ENCODE data around the gene NEDD9. TPM values are rescaled to one million over a fixed set of nuclear protein-coding genes. Genes with fewer than 3 reads are reported as not detected.

The NEDD9 gene
- total RNA-seq, 4 donors from 2014 or later: 7.7 to 14.9 (median 10.9) TPM

DNA sequence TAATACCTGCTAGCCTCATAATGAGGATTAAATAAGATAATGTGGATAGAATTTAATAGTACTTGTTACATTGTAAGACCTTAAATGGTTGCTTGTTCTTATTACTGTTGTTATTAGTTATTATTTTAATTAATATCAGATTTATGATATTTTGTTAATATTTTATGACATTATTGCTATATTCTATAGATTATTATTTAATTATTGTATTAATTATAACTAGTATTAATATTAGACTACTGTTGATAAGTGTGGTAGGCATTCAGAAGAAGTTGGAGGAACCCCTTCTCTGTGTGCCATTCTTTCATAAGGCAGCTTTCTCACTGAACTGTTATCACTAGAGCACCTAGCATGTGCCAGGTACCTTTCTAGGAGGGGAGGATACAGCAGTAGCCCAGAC, 2.6 kb upstream of the NEDD9 start:
- Histone ChIP-seq H3K27ac (no peak overlapping the region), H3K9me3 (no peaks in the 10 kb centered on the region), H3K4me1 (peaks cover 18 to 51% (median 27%) of the 10 kb centered on the region in 3 donors), H3K36me3 (no peaks in the 10 kb centered on the region), H3K27me3 (peaks cover 0 to 6% (median 0%) of the 10 kb centered on the region in 4 donors), H3K4me3 (no peak overlapping the region)
- DNase-seq: no peak
- intact Hi-C loops (cut with DNase I): no loop called here
- TF ChIP-seq, protein P1, sequence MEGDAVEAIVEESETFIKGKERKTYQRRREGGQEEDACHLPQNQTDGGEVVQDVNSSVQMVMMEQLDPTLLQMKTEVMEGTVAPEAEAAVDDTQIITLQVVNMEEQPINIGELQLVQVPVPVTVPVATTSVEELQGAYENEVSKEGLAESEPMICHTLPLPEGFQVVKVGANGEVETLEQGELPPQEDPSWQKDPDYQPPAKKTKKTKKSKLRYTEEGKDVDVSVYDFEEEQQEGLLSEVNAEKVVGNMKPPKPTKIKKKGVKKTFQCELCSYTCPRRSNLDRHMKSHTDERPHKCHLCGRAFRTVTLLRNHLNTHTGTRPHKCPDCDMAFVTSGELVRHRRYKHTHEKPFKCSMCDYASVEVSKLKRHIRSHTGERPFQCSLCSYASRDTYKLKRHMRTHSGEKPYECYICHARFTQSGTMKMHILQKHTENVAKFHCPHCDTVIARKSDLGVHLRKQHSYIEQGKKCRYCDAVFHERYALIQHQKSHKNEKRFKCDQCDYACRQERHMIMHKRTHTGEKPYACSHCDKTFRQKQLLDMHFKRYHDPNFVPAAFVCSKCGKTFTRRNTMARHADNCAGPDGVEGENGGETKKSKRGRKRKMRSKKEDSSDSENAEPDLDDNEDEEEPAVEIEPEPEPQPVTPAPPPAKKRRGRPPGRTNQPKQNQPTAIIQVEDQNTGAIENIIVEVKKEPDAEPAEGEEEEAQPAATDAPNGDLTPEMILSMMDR (IDR thresholded peaks at IDR 0.05): no peak
- no peak for TF ChIP-seq POLR2A (IDR thresholded peaks at IDR 0.05)

DNA sequence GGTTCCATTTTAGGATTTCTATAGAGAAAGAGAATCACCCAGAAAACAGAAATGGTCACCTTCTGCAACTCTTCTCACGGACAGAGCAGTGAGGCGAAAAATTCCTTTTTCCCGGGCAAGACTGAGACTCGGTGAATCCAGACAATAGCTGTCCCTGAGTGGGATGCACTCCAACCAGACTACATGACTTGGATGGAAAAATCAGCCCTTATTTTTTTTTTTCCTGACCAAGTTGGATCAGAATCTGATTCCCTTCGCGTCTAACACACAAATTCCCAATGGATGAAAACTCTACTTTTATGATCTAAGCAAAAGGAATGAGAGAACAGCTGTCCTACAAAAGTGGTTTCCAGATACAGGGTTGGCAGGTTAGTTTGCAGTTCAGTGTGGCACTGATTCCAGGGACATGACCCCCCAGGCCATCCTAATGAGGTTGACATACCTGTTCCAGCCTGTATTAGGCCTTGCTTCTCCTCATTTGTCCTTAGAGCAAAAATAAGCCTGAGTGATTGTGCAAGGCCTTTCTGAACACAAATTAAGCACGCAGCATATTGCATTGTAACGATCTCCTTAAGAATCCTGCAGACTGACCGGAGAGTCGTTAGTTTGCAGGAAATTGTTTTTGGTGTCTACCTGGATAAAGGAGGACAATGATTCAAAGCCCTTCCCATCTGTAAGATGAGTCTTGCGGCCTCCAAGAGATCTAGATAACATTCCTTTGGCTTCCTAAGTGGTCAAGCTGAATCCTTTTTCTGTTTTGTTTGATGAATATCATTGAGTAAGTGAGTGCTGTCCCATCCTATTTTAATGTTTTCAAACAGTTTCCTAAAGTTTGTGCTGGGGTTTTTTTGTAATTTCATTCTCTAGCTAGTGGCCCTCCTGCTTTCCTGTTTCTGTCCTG, 1.5 kb upstream of the NEDD9 start:
- intact Hi-C loops (cut with DNase I): no loop called here

DNA sequence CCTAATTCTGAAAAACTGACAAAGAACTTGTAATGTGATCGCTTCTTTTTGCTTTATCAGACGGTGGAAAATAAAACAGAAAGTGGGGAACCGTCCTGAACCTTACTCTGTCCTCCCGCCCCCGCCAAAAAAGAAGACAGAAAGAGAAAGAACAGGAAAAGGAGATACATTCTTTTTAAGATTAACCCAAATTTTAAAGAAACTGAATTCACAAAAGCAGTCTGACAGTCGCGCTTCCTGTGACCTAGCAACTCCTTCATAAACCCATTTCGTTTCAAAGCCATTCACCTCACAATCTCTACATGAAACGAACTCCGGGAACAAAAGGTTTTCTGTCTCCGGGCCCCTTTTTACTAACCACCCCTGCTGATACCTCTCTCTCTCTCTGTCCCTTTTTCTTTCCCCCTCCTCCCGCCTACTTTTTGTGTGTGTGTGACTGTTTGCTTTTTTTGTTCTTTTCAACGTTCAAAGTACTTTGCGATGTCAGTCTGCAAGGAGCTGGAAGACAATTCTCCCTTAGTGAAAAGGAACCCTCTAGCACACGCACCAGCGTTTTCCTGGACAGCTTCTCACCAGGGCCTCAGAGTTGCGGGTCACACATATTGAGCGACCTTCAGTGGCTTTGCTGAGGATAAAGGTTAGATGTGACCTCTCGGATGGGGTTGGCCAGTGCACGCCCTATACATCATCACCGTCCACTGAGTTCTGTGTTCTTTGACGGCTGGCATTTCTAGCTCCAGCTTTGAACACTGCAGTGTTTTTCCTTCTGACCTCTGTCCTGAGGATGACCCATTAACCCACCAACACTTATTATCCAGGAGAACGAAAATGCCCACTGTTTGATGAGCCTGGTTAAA, 530 bp upstream of the NEDD9 start:
- no peak for DNase-seq
- peak in 1 of 4 donors; percentile 3 for TF ChIP-seq POLR2A (IDR thresholded peaks at IDR 0.05)
- TF ChIP-seq, protein P1 (IDR thresholded peaks at IDR 0.05): no peak
- peaks cover 0 to 20% (median 0%) of the 10 kb centered on the region in 4 donors for H3K27me3 ChIP-seq
- peaks cover 18 to 65% (median 40%) of the 10 kb centered on the region in 3 donors for H3K4me1 ChIP-seq
- H3K27ac ChIP-seq: peak overlapping the region; percentile 78 to 96 (median 92)
- peak overlapping the region; percentile 26 to 80 (median 60) for H3K4me3 ChIP-seq
- H3K36me3 ChIP-seq: no peaks in the 10 kb centered on the region
- 11 to 13% methylated on average over 22 to 23 of the region's 23 CpGs for WGBS, 2 donors
- H3K9me3 ChIP-seq: no peaks in the 10 kb centered on the region
- intact Hi-C loops (cut with DNase I): no loop called here

More for the DNA sequence above, 1.5 kb upstream of the NEDD9 start:
- no peaks in the 10 kb centered on the region for H3K36me3 ChIP-seq
- DNase-seq: no peak
- TF ChIP-seq, protein P1 (IDR thresholded peaks at IDR 0.05): no peak
- TF ChIP-seq POLR2A (IDR thresholded peaks at IDR 0.05): no peak
- peaks cover 0 to 11% (median 0%) of the 10 kb centered on the region in 4 donors for H3K27me3 ChIP-seq
- no peaks in the 10 kb centered on the region for H3K9me3 ChIP-seq
- 65 to 77% methylated on average over 11 of the region's 11 CpGs for WGBS, 2 donors
- H3K27ac ChIP-seq: peak overlapping the region; percentile 78 to 96 (median 92)
- H3K4me3 ChIP-seq: no peak overlapping the region
- H3K4me1 ChIP-seq: peaks cover 18 to 63% (median 37%) of the 10 kb centered on the region in 3 donors

DNA sequence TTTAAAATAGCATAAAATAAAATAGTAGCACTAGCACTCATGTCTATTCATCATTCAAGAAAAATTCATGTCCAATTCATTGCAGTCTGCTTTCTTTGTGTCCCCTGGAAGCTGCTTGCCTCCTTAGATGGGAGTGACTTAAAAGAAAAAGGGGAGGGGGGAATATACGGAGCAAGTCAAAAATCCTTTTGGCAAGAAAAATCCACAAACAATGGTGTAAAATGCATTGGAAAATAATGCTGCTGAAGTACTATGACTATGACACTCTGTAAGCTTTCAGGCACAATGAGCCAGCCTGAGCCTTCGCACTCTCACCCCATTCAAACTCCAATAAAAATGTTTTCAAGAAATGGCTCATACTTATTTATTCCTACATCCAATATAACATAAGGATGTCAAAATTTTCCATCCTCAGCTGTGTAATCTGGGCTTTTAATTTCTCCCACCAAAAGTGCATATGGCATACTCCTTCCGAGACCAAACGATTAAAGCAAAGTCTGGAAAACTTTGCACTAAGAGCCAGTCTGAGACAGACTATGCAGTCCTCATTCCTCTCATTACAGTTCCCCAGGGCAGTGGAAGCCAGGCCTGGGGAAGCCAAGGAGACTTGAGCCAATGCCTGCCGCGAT, 790 bp downstream of the NEDD9 start:
- intact Hi-C loops (cut with DNase I): no loop called here
- peak overlapping the region; percentile 26 to 80 (median 60) for H3K4me3 ChIP-seq
- H3K27ac ChIP-seq: peak overlapping the region; percentile 78 to 96 (median 92)
- TF ChIP-seq, protein P1 (IDR thresholded peaks at IDR 0.05): no peak
- no peak for TF ChIP-seq POLR2A (IDR thresholded peaks at IDR 0.05)
- peaks cover 18 to 64% (median 40%) of the 10 kb centered on the region in 3 donors for H3K4me1 ChIP-seq
- no peak for DNase-seq
- H3K9me3 ChIP-seq: no peaks in the 10 kb centered on the region
- peaks cover 0 to 28% (median 0%) of the 10 kb centered on the region in 4 donors for H3K27me3 ChIP-seq
- H3K36me3 ChIP-seq: no peaks in the 10 kb centered on the region
- 18 to 20% methylated on average over 5 to 6 of the region's 6 CpGs for WGBS, 2 donors

Measured in esophagus squamous epithelium (tissue), 5 donors.